A549 treated with CpdA at 1 μM for 4 hours (cell line): ENCODE results near the gene CBY1. TPM values are rescaled to one million over a fixed set of nuclear protein-coding genes. Genes with fewer than 3 reads are reported as not detected.

Source experiments
- total RNA-seq: library from RNA; stranded (reverse); fragments of 200-300 nt; extraction: Qiagen RNA extraction; gene quantifications from 5 replicates; pipeline ENCODE4 v1.2.3, GENCODE V29; 2022; ENCODE audit warnings: low read depth

Gene CBY1
- total RNA-seq, result 13.7 to 17.4 TPM (median 15.3 TPM) in 5 replicates

GRCh38 chr22:38656256-38657044 lies at the start of gene CBY1, which contains the start of gene FAM227A:
Gene CBY1 (plus strand): TSS chr22:38656638. CDS start chr22:38668055, 11,417 bp downstream.
Gene FAM227A (minus strand): TSS chr22:38656392. CDS start chr22:38650168, 6,224 bp downstream.

GRCh38 chr22:38681582-38682335 lies 25.3 kb downstream of the CBY1 start, which contains the start of gene TOMM22:
Gene TOMM22 (plus strand): TSS chr22:38681957. CDS start chr22:38681979, 22 bp downstream.

GRCh38 chr22:38700789-38701628 lies 44.6 kb downstream of the CBY1 start, which contains the start of gene JOSD1:
Gene JOSD1 (minus strand): TSS chr22:38700943. CDS start chr22:38699987, 956 bp downstream.

DNA sequence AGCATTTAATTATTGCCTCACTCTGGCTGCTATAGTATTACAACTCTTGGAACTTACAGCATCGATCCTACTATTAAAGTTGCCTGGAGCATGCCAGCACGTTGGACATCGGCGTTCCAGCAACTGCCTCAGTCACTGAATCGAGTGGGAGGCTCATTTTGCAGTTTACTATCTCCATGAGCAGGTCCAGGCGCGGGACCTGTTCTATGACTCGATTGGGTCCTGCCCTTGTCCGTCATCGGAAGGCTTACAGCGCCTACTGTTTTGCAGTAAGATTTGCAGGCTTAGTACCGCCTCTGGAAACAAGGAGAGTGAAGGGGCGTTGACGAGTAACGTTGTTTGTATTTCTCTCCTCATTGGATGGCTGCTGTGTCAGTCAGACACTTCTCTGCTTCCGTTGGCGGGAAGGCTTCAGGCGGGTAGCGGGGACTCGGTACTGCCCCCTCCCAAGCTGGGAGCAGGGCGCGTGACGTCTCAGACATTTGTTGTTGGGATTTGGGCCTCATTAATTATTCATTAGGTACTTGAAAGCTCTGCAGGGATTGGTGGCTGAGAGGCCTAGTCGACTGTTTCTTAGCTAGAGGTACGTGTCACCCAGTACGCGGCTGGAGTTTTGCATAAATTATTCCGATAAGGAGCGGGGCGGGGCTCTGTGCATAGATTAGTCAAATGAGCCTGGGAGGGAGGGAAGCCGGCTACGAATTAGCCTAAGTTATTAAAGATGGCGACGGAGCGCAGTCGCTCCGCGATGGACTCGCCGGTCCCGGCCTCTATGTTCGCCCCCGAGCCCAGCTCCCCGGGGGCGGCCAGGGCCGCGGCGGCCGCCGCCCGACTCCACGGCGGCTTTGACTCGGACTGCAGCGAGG lies 49.0 kb downstream of the CBY1 start, which contains the start of gene GTPBP1:
GTPBP1 (plus strand) TSS at position 710 of the 866 bp plus-strand sequence; CDS start at position 722, 12 bp downstream.

Other genes starting within 250 kb of the CBY1 start
- 0.07 to 0.20 TPM (median 0.11 TPM) in 5 replicates for gene KCNJ4, start 201.4 kb upstream of the CBY1 start, total RNA-seq
- gene KDELR3, start 188.5 kb upstream of the CBY1 start, total RNA-seq, result 17.4 to 21.6 TPM (median 19.7 TPM) in 5 replicates
- gene DDX17, start 150.3 kb upstream of the CBY1 start, total RNA-seq, result 91.2 to 104 TPM (median 91.2 TPM) in 5 replicates
- 2.9 to 10.9 TPM (median 3.2 TPM) in 5 replicates for gene DMC1, start 86.5 kb upstream of the CBY1 start, total RNA-seq
- gene FAM227A, start 246 bp upstream of the CBY1 start, total RNA-seq, result 0.50 to 1.2 TPM (median 0.89 TPM) in 5 replicates
- 58.4 to 84.2 TPM (median 73.2 TPM) in 5 replicates for gene TOMM22, start 25.3 kb downstream of the CBY1 start, total RNA-seq
- 25.6 to 32.4 TPM (median 29.8 TPM) in 5 replicates for gene JOSD1, start 44.3 kb downstream of the CBY1 start, total RNA-seq
- gene GTPBP1, start 49.3 kb downstream of the CBY1 start, total RNA-seq, result 8.5 to 12.8 TPM (median 10.0 TPM) in 5 replicates
- 26.7 to 37.1 TPM (median 32.3 TPM) in 5 replicates for gene SUN2, start 99.4 kb downstream of the CBY1 start, total RNA-seq
- 7.7 to 11.0 TPM (median 10.2 TPM) in 5 replicates for gene DNAL4, start 137.5 kb downstream of the CBY1 start, total RNA-seq
- 11.7 to 16.2 TPM (median 12.7 TPM) in 5 replicates for gene NPTXR, start 187.4 kb downstream of the CBY1 start, total RNA-seq
- 31.4 to 35.2 TPM (median 32.6 TPM) in 5 replicates for gene CBX6, start 215.6 kb downstream of the CBY1 start, total RNA-seq